Measurements from ENCODE around the gene GNB5.
A peak's percentile ranks its signal among the peaks of the same experiment; 100 is the strongest.
"Not testable (repeated sequence)": the region's sequence is repeated elsewhere in the genome, so short reads cannot be mapped to it uniquely, and the experiment has no call there.

The GNB5 gene

GRCh38 chr15:52191207-52191606, at the start of gene GNB5:
Gene GNB5, minus strand, starts transcription at chr15:52191392. Its CDS starts 6,716 bp downstream, at chr15:52184676.
- DNase-seq = no peak

DNA sequence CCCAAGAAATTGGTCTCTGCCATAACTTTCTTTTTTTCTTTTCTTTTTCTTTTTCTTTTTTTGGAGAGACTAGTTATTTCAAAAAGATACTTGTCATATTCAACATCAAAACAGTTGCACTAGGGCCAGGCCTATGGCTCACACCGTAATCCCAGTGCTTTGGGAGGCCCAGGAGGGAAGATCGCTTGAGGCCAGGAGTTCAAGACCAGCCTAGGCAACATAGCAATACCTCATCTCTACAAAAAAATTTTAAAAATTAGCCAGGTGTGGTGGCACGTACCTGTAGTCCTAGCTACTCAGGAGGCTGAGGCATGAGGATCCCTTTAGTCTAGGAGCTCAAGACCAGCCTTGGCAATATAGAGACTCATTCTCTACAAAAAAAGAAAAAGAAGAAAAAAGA, 49.0 kb upstream of the GNB5 start:
- no peak for DNase-seq

- not testable (repeated sequence) for DNase-seq
Observed at GRCh38 chr15:52238989-52239525, 47.9 kb upstream of the GNB5 start.

GRCh38 chr15:52238149-52238548, 47.0 kb upstream of the GNB5 start:
- no peak for DNase-seq

DNA sequence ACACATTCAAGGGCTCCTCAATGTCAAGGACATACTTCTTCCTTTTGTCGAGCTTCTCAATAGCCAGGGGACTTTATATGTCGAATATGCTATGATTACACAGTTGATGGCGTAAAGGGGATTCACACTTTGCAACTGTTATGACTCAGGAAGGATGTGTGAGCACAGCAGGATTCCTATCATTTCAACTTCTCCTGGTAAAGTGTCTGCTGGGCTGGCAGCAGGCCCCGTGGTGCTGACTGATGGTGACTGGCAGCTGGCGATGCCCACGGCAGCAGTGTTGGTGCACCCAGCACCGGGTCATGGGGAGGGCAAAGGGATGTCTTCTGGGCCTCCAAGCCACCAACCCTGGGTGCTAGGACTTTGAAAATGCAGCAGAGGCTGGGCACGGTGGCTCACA, 44.8 kb upstream of the GNB5 start:
- DNase-seq = no peak

GRCh38 chr15:52234596-52235541, 43.7 kb upstream of the GNB5 start:
- DNase-seq = no peak

DNA sequence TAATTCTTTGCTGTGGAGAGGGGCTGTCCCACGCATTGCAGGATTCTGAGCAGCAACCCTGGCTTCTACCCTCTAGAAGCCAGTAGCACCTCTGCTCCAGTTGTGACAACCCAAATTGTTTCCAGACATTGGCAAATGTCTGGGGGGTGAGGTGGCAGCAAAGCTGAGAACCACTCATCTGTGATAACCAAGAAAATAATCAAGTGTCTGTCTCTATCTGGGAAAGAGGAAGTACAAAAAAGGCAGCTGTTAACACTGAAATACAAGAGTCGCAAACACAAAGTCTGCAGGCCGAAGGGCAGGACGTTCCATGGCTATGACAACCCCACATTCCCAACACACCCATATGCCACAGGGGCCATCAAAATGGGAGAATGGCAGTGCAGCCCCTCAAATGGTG, 42.2 kb upstream of the GNB5 start:
- DNase-seq = no peak

DNA sequence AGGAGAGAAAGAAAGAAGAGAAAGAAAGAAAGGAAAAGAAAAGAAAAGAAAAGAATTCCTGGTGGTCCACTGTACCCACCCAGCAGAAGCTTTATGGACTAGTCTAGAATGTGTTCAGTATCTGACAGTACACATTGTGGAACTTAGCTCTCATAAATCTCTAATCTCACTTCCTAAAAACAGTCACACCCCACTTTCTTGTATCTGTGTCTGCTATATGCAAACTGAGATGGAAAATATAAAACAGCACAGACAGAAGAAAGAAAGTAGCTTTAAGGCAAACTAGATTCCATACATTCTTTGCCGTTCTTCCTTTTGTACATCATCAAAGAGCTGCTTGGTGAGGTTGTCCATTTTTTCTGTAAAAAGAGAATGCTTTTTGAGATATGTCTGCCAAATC, 41.1 kb upstream of the GNB5 start:
- DNase-seq = no peak

DNA sequence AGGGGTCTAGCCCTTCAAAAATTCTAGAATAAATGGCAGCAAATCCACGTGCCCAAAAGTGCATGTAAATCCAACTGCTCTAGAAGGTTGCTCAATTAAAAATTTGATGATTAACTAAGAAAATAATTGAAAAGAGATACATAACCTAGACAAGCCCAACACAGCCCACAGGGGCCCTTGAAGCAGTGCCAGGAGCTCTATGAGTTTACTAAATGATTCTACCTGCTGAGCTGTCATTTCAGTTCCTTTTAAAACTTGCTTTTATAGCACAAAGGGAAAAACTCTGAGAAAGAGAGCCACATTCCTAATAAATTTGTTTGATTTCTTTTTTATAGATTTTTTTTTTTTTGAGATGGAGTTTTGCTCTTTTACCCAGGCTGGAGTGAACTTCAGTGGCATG, 38.9 kb upstream of the GNB5 start:
- no peak for DNase-seq

GRCh38 chr15:52228921-52229320, 37.7 kb upstream of the GNB5 start:
- DNase-seq = peak; percentile 58

GRCh38 chr15:52227456-52227855, 36.3 kb upstream of the GNB5 start:
- DNase-seq = peak; percentile 63

DNA sequence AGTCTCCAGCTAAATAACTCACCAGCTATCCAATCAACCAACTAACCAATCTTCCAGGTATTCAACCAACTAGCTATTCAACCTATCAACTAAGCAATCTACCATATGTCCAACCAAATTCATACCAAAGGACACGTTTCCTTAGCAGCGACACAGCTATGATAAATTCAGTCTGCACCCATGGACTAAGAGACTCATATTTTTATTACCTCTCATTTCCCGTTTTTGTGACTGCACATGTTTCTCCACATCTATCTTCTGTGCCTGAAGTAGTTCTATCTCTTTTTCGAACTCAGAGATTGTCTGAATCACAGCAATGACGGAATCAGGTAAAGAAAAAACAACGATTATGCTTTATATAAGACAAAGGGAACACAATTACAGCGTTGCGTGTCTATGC, 34.0 kb upstream of the GNB5 start:
- DNase-seq = no peak

DNA sequence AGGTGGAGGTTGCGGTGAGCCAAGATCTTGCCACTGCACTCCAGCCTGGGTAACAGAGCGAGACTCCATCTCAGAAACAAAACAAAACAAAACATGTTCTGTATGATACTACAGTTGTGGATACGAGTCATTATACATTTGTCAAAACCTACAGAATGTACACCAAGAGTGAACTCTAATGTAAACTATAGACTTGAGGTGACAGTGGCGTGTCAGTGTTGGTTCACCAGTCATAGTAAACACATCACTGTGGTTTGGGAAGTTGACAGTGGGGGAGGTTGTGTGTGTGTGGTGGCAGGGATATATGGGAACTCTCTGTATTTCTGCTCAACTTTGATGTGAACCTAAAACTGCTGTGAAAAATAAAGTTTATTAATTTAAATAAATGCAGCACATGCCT, 33.0 kb upstream of the GNB5 start:
- DNase-seq = no peak

DNA sequence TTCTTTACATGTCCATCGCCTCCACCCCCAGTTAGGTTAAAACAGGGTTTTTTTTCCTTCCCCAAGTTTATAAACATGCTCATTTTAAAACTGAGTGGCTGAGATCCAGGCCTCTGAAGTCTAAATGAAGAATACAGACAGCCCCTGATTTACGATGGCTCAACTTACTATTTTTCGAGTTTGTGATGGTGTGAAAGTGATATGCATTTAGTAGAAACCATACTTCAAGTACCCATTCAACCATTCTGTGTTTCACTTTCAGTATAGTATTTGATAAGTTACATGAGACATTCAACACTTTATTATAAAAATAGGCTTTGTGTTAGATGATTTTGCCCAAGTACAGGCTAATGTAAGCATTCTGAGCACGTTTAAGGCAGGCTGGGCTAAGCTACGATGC, 30.5 kb upstream of the GNB5 start:
- no peak for DNase-seq

GRCh38 chr15:52220937-52221660, 29.9 kb upstream of the GNB5 start:
- DNase-seq = no peak

- DNase-seq = no peak
Observed at GRCh38 chr15:52220251-52220650, 29.1 kb upstream of the GNB5 start.

- DNase-seq = no peak
Observed at GRCh38 chr15:52218816-52219215, 27.6 kb upstream of the GNB5 start.

DNA sequence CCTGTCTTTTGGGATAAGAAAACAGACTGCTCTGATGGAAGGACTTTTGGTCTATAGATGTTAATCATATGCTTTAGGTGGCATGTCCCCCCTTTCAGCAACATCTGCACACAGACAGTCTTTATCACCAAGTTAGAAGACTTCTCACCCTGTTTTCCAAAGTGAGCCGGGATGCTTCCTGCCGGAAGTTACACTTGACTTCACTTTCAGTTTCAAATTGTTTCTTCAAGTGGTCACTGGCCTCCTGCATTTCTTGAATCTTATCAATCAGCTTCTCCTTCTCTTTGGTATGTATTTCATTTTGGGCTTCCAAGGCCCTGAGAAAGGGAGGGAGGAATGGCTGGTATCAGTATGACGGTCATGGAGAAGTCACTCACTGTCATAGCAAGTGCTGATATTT, 27.2 kb upstream of the GNB5 start:
- DNase-seq = no peak

GRCh38 chr15:52217186-52217585, 26.0 kb upstream of the GNB5 start:
- no peak for DNase-seq

DNA sequence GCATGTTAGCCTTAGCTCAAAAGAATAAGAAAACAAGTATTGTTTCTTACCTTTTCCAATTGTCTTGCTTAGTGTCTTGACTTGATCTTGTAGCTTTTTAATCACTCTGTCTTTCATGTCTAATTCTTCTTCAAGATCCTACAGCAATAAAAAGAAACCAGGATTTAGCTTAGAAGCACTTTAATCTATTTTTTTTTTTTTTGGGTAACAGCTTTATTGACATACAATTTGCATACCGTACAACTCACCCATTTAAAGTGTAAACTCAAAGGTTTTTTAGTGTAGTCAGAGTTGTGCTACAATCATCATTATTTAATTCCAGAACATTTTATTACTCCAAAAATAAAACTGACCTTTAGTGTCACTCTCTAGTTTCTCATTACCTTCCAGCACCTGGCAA, 23.4 kb upstream of the GNB5 start:
- DNase-seq = no peak

DNA sequence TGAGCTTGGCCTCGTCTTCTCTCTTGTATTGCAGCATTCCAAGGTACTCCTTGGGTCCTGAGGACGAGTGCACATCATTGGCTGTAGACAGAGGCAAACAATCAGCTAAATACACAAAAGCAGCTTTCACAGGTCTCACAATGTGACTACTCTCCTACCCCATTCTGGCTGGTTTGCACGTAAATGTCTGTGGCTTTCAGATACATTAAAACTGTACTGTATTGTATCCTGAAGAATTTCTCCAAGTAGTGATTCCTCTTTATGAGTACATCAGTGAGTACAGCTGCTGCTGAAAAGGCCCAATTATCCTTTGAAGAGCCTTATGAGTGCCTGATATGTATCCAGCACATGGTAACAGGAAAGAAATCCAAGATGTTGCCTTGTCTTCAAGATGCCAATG, 22.0 kb upstream of the GNB5 start:
- DNase-seq = no peak

- DNase-seq = peak; percentile 48
Observed at GRCh38 chr15:52208306-52208946, 17.2 kb upstream of the GNB5 start.

DNA sequence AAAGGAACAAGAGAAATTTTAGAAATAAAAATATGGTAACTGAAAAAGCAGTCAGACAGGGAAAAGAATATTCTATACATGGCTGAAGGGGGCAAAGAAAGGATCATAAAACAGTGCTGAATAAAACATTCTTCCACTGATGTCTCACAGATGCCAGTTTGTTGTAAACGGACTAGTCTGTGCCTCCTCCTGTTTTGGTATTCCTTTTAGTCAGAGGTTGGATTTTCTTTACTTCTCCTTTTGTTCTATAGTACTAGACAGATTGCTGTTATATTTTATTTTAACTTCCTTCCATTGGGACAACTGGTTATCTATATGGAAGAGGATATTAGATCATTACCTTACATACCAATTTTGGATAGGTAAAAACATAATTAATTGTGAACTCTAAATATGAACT, 16.0 kb upstream of the GNB5 start:
- DNase-seq = no peak
